ENCODE data around the gene WWOX.

GRCh38 chr16:78876671-78877070, 777.2 kb downstream of the WWOX start:
- TF ChIP-seq CTCF (IDR thresholded peaks at IDR 0.05): no peak
- TF ChIP-seq POLR2A (IDR thresholded peaks at IDR 0.05): no peak
- TF ChIP-seq EP300 (IDR thresholded peaks at IDR 0.05): no peak
